Embryonic facial prominence (tissue), 1 donor: Measurements from ENCODE around the gene PIGBOS1.
"Not testable (repeated sequence)": the region's sequence is repeated elsewhere in the genome, so short reads cannot be mapped to it uniquely, and the experiment has no call there.

Experiments used
- DNase-seq: peaks from one replicate; pipeline ENCODE4 v3.0.0-alpha.2; 2016; ENCODE audit errors: extremely low spot score

The PIGBOS1 gene

GRCh38 chr15:55318588-55319494, at the start of gene PIGBOS1, which contains the start of gene PIGB:
PIGBOS1 (minus strand) TSS chr15:55319123; CDS start chr15:55317792, 1,331 bp downstream.
PIGB (plus strand) TSS chr15:55319222; CDS start chr15:55319251, 29 bp downstream.
- peak; percentile 76 for DNase-seq

- DNase-seq: no peak
These were observed 48.1 kb upstream of the PIGBOS1 start for GRCh38 chr15:55366981-55367380.

GRCh38 chr15:55362641-55363040, 43.7 kb upstream of the PIGBOS1 start:
- no peak for DNase-seq

GRCh38 chr15:55361048-55361447, 42.1 kb upstream of the PIGBOS1 start:
- DNase-seq: no peak

- DNase-seq: peak; percentile 18
These were observed 41.3 kb upstream of the PIGBOS1 start for GRCh38 chr15:55360256-55360655.

- DNase-seq: no peak
These were observed 39.5 kb upstream of the PIGBOS1 start for GRCh38 chr15:55358471-55358870.

GRCh38 chr15:55357774-55358173, 38.9 kb upstream of the PIGBOS1 start:
- DNase-seq: no peak

- DNase-seq: no peak
These were observed 38.2 kb upstream of the PIGBOS1 start for GRCh38 chr15:55356985-55357585.

- DNase-seq: no peak
These were observed 34.1 kb upstream of the PIGBOS1 start for GRCh38 chr15:55353025-55353424.

- DNase-seq: no peak
These were observed 30.4 kb upstream of the PIGBOS1 start for GRCh38 chr15:55349282-55349681.

GRCh38 chr15:55348281-55348778, 29.4 kb upstream of the PIGBOS1 start:
- DNase-seq: no peak

GRCh38 chr15:55344206-55344605, 25.3 kb upstream of the PIGBOS1 start:
- no peak for DNase-seq

- DNase-seq: peak; percentile 34
These were observed 24.2 kb upstream of the PIGBOS1 start for GRCh38 chr15:55343168-55343567.

GRCh38 chr15:55337160-55337559, 18.2 kb upstream of the PIGBOS1 start:
- no peak for DNase-seq

GRCh38 chr15:55334997-55335396, 16.1 kb upstream of the PIGBOS1 start:
- no peak for DNase-seq

GRCh38 chr15:55334371-55334770, 15.4 kb upstream of the PIGBOS1 start:
- DNase-seq: no peak

- no peak for DNase-seq
These were observed 8.5 kb upstream of the PIGBOS1 start for GRCh38 chr15:55327387-55327786.

- DNase-seq: no peak
These were observed 3.5 kb upstream of the PIGBOS1 start for GRCh38 chr15:55322467-55322866.

- no peak for DNase-seq
These were observed 2.0 kb upstream of the PIGBOS1 start for GRCh38 chr15:55320963-55321362.

GRCh38 chr15:55320238-55320550, 1.3 kb upstream of the PIGBOS1 start:
- no peak for DNase-seq

- DNase-seq: no peak
These were observed 764 bp upstream of the PIGBOS1 start for GRCh38 chr15:55319537-55320237.

GRCh38 chr15:55302801-55303200, 16.1 kb downstream of the PIGBOS1 start:
- not testable (repeated sequence) for DNase-seq
